NCI-H146 treated with DMSO at 0.1 percent for 48 hours (cell line): ENCODE results near the gene TBC1D5.

Source experiments
- DNase-seq: peaks from one replicate; lab custom pipeline; 2025; ENCODE audit not compliant: unreplicated experiment; lab: John Stamatoyannopoulos, UW

The TBC1D5 gene

GRCh38 chr3:17314171-17314570 is 428.3 kb downstream of the TBC1D5 start:
- DNase-seq = no peak

- no peak for DNase-seq
Measured at GRCh38 chr3:17313746-17314145, 428.7 kb downstream of the TBC1D5 start.

GRCh38 chr3:17310983-17311382 is 431.4 kb downstream of the TBC1D5 start:
- no peak for DNase-seq

GRCh38 chr3:17307887-17308286 is 434.5 kb downstream of the TBC1D5 start:
- DNase-seq = no peak

GRCh38 chr3:17307482-17307881 is 434.9 kb downstream of the TBC1D5 start:
- peak; percentile 8 for DNase-seq

- DNase-seq = no peak
Measured at GRCh38 chr3:17304969-17305368, 437.5 kb downstream of the TBC1D5 start.

GRCh38 chr3:17302774-17303173 is 439.7 kb downstream of the TBC1D5 start:
- no peak for DNase-seq

- DNase-seq = no peak
Measured at GRCh38 chr3:17302170-17302569, 440.3 kb downstream of the TBC1D5 start.

GRCh38 chr3:17301271-17301670 is 441.2 kb downstream of the TBC1D5 start:
- no peak for DNase-seq

- no peak for DNase-seq
Measured at GRCh38 chr3:17300441-17300840, 442.0 kb downstream of the TBC1D5 start.

GRCh38 chr3:17298038-17298437 is 444.4 kb downstream of the TBC1D5 start:
- no peak for DNase-seq

GRCh38 chr3:17292556-17292955 is 449.9 kb downstream of the TBC1D5 start:
- no peak for DNase-seq

- DNase-seq = no peak
Measured at GRCh38 chr3:17290894-17291293, 451.5 kb downstream of the TBC1D5 start.

GRCh38 chr3:17288839-17289399 is 453.5 kb downstream of the TBC1D5 start:
- no peak for DNase-seq

GRCh38 chr3:17287006-17287689 is 455.3 kb downstream of the TBC1D5 start:
- no peak for DNase-seq

- DNase-seq = no peak
Measured at GRCh38 chr3:17278006-17278405, 464.4 kb downstream of the TBC1D5 start.

GRCh38 chr3:17266846-17267245 is 475.6 kb downstream of the TBC1D5 start:
- DNase-seq = no peak

- DNase-seq = no peak
Measured at GRCh38 chr3:17261627-17262369, 480.6 kb downstream of the TBC1D5 start.

GRCh38 chr3:17260257-17260656 is 482.2 kb downstream of the TBC1D5 start:
- no peak for DNase-seq

- DNase-seq = no peak
Measured at GRCh38 chr3:17259685-17260084, 482.7 kb downstream of the TBC1D5 start.

- peak; percentile 37 for DNase-seq
Measured at GRCh38 chr3:17258823-17259436, 483.5 kb downstream of the TBC1D5 start.

- DNase-seq = no peak
Measured at GRCh38 chr3:17257269-17257668, 485.2 kb downstream of the TBC1D5 start.
